Chondrocyte (in vitro differentiated cells): ENCODE measurements around the gene DECR2. TPM values are rescaled to one million over a fixed set of nuclear protein-coding genes. Genes with fewer than 3 reads are reported as not detected.

ENCODE experiments used
- DNase-seq: peaks from one replicate; pipeline ENCODE4 v3.0.0; 2021; ENCODE audit warnings: mixed read lengths, low spot score
- H3K27ac Mint-ChIP-seq: one replicate; pipeline ENCODE4 v1.8.0; 2021; ENCODE audit warnings: mild to moderate bottlenecking, moderate library complexity, mixed read lengths; ENCODE audit not compliant: unreplicated experiment
- H3K27me3 Mint-ChIP-seq: 2 replicates; pipeline ENCODE4 v1.8.0; 2021; ENCODE audit warnings: low read depth, mixed read lengths
- H3K36me3 Mint-ChIP-seq: 2 replicates; pipeline ENCODE4 v1.8.0; 2021; ENCODE audit warnings: low read depth, mixed read lengths
- H3K4me1 Mint-ChIP-seq: 2 replicates; pipeline ENCODE4 v1.8.0; 2021; ENCODE audit warnings: low read depth, mild to moderate bottlenecking, mixed read lengths
- H3K4me3 Mint-ChIP-seq: one replicate; pipeline ENCODE4 v1.8.0; 2021; ENCODE audit warnings: mild to moderate bottlenecking, moderate library complexity, mixed read lengths; ENCODE audit not compliant: unreplicated experiment
- H3K9me3 Mint-ChIP-seq: 2 replicates; pipeline ENCODE4 v1.8.0; 2021; ENCODE audit warnings: low read depth, mixed read lengths
- CTCF ChIP-seq: fragments of 200-600 bp; sonication (generic); IDR thresholded peaks from 2 replicates; pipeline ENCODE4 v1.5.0; 2021; ENCODE audit warnings: antibody characterized with exemption, mild to moderate bottlenecking, moderate library complexity
- total RNA-seq: library from RNA; stranded (reverse); gene quantifications from 3 replicates; pipeline ENCODE4 v1.2.1, GENCODE V29; 2021

Gene DECR2
- total RNA-seq, 1 donor from 2014 or later: 25.1 TPM

- Mint-ChIP-seq H3K4me1 (peaks cover 18% of the 10 kb centered on the region), H3K27me3 (no peaks in the 10 kb centered on the region), H3K9me3 (peaks cover 3% of the 10 kb centered on the region), H3K27ac (no peak overlapping the region), H3K36me3 (no peaks in the 10 kb centered on the region), H3K4me3 (no peak overlapping the region)
- DNase-seq: no peak
- TF ChIP-seq CTCF: no peak
Observed at GRCh38 chr16:392450-393030, 9.1 kb upstream of the DECR2 start.

- no peak for TF ChIP-seq CTCF
- Mint-ChIP-seq H3K4me3 (peak overlapping the region; percentile 87), H3K27ac (peak overlapping the region; percentile 97), H3K4me1 (peaks cover 27% of the 10 kb centered on the region), H3K9me3 (peaks cover 3% of the 10 kb centered on the region), H3K36me3 (peaks cover 3% of the 10 kb centered on the region), H3K27me3 (no peaks in the 10 kb centered on the region)
- no peak for DNase-seq
Observed at GRCh38 chr16:396199-396598, 5.5 kb upstream of the DECR2 start.

GRCh38 chr16:396605-397004 lies 5.1 kb upstream of the DECR2 start:
- H3K9me3 Mint-ChIP-seq: peaks cover 3% of the 10 kb centered on the region
- H3K4me1 Mint-ChIP-seq: peaks cover 27% of the 10 kb centered on the region
- DNase-seq: peak; percentile 72
- H3K4me3 Mint-ChIP-seq: peak overlapping the region; percentile 87
- TF ChIP-seq CTCF: no peak
- H3K27me3 Mint-ChIP-seq: no peaks in the 10 kb centered on the region
- peaks cover 3% of the 10 kb centered on the region for H3K36me3 Mint-ChIP-seq
- peak overlapping the region; percentile 97 for H3K27ac Mint-ChIP-seq

- H3K36me3 Mint-ChIP-seq: peaks cover 3% of the 10 kb centered on the region
- TF ChIP-seq CTCF: no peak
- H3K4me3 Mint-ChIP-seq: peak within 1 kb of the TSS; percentile 87
- H3K9me3 Mint-ChIP-seq: no peaks in the 10 kb centered on the region
- DNase-seq: peak; percentile 77
- peaks cover 27% of the 10 kb centered on the region for H3K4me1 Mint-ChIP-seq
- H3K27me3 Mint-ChIP-seq: no peaks in the 10 kb centered on the region
- peak within 1 kb of the TSS; percentile 97 for H3K27ac Mint-ChIP-seq
Observed at GRCh38 chr16:397135-397661, 4.5 kb upstream of the DECR2 start, which contains the start of gene NME4. Gene NME4, plus strand, starts transcription at chr16:397199. Its CDS starts 24 bp downstream, at chr16:397223.

GRCh38 chr16:397736-398332 lies 3.9 kb upstream of the DECR2 start:
- peaks cover 27% of the 10 kb centered on the region for H3K4me1 Mint-ChIP-seq
- peak; percentile 88 for DNase-seq
- peaks cover 3% of the 10 kb centered on the region for H3K36me3 Mint-ChIP-seq
- peak overlapping the region; percentile 87 for H3K27ac Mint-ChIP-seq
- peak overlapping the region; percentile 63 for H3K4me3 Mint-ChIP-seq
- H3K9me3 Mint-ChIP-seq: no peaks in the 10 kb centered on the region
- peak; percentile 70 for TF ChIP-seq CTCF
- H3K27me3 Mint-ChIP-seq: no peaks in the 10 kb centered on the region
